Neural cell (in vitro differentiated cells): ENCODE measurements around the gene H2AZ2. TPM values are rescaled to one million over a fixed set of nuclear protein-coding genes. Genes with fewer than 3 reads are reported as not detected.
"Not testable (repeated sequence)": the region's sequence is repeated elsewhere in the genome, so short reads cannot be mapped to it uniquely, and the experiment has no call there.

Source experiments
- H2AFZ ChIP-seq: fragments of 200-600, 300-800 bp; sonication (generic), shearing (Covaris generic); 2 replicates; pipeline ENCODE4 v1.6.0; 2014; ENCODE audit warnings: low read depth, mild to moderate bottlenecking, antibody characterized with exemption, low read length, moderate library complexity
- H3F3A ChIP-seq: fragments of 200-600 bp; shearing (Covaris generic); 2 replicates; pipeline ENCODE4 v1.6.1; 2016; ENCODE audit warnings: mild to moderate bottlenecking, moderate library complexity, mixed read lengths, antibody characterized with exemption, low read length; ENCODE audit not compliant: insufficient read depth, poor library complexity, severe bottlenecking
- H3K27ac ChIP-seq: fragments of 200-600, 300-800 bp; sonication (generic), shearing (Covaris generic); 2 replicates; pipeline ENCODE4 v1.5.1; 2014; ENCODE audit warnings: mild to moderate bottlenecking, low read length, moderate library complexity
- H3K27me3 ChIP-seq: fragments of 300-800, 200-600 bp; sonication (generic), shearing (Covaris generic); 2 replicates; pipeline ENCODE4 v1.6.0; 2014; ENCODE audit warnings: mild to moderate bottlenecking, low read depth, low read length, moderate library complexity; ENCODE audit not compliant: insufficient read depth
- H3K36me3 ChIP-seq: fragments of 300-800, 200-600 bp; sonication (generic), shearing (Covaris generic); 2 replicates; pipeline ENCODE4 v1.5.1; 2014; ENCODE audit warnings: mild to moderate bottlenecking, antibody characterized with exemption, low read length, moderate library complexity; ENCODE audit not compliant: insufficient read depth
- H3K4me2 ChIP-seq: fragments of 300-800, 200-600 bp; sonication (generic), shearing (Covaris generic); 2 replicates; pipeline ENCODE4 v1.6.0; 2014; ENCODE audit warnings: mild to moderate bottlenecking, low read length
- H3K4me3 ChIP-seq: fragments of 300-800, 200-600 bp; sonication (generic), shearing (Covaris generic); 2 replicates; pipeline ENCODE4 v1.5.1; 2014; ENCODE audit warnings: mild to moderate bottlenecking, low read length, moderate library complexity
- H3K79me2 ChIP-seq: fragments of 200-600 bp; shearing (Covaris generic); replicated peaks from 2 replicates; pipeline ENCODE4 v1.6.0; 2014; ENCODE audit warnings: mild to moderate bottlenecking, low read length, moderate library complexity; ENCODE audit not compliant: insufficient read depth
- H3K9ac ChIP-seq: fragments of 300-800, 200-600 bp; sonication (generic), shearing (Covaris generic); 2 replicates; pipeline ENCODE4 v1.6.1; 2016; ENCODE audit warnings: mild to moderate bottlenecking, low read length, mixed read lengths
- H3K9me2 ChIP-seq: fragments of 200-600 bp; shearing (Covaris generic); 2 replicates; pipeline ENCODE4 v1.6.1; 2016; ENCODE audit warnings: mild to moderate bottlenecking, low read length, mixed read lengths; ENCODE audit not compliant: insufficient read depth
- H3K9me3 ChIP-seq: fragments of 200-600, 300-800 bp; sonication (generic), shearing (Covaris generic); 2 replicates; pipeline ENCODE4 v1.6.1; 2016; ENCODE audit warnings: mild to moderate bottlenecking, mixed run types, low read length, moderate library complexity, mixed read lengths
- H4K20me1 ChIP-seq: fragments of 200-600 bp; shearing (Covaris generic); 2 replicates; pipeline ENCODE4 v1.6.1; 2016; ENCODE audit warnings: mild to moderate bottlenecking, mixed run types; ENCODE audit not compliant: insufficient read depth
- EP300 ChIP-seq: fragments of 450-650 bp; conservative IDR thresholded peaks from 2 replicates; pipeline ENCODE4 v1.6.1; 2014; ENCODE audit warnings: antibody characterized with exemption, mild to moderate bottlenecking, moderate library complexity; ENCODE audit not compliant: poor library complexity, severe bottlenecking
- EZH2 ChIP-seq: fragments of 200-600, 300-800 bp; shearing (Covaris generic), sonication (generic); IDR thresholded peaks from 2 replicates; pipeline ENCODE4 v1.6.1; 2014; ENCODE audit warnings: antibody characterized with exemption, low read length, borderline replicate concordance, mild to moderate bottlenecking; ENCODE audit not compliant: insufficient read depth, poor library complexity, severe bottlenecking
- MXI1 ChIP-seq: fragments of 450-650 bp; conservative IDR thresholded peaks from 2 replicates; pipeline ENCODE4 v1.6.1; 2014; ENCODE audit warnings: antibody characterized with exemption, mild to moderate bottlenecking; ENCODE audit not compliant: poor library complexity, severe bottlenecking
- POLR2AphosphoS5 ChIP-seq: IDR thresholded peaks from 2 replicates; pipeline ENCODE4 v1.6.1; 2012
- RAD21 ChIP-seq: fragments of 450-650 bp; conservative IDR thresholded peaks from 2 replicates; pipeline ENCODE4 v1.6.1; 2014; ENCODE audit warnings: antibody characterized with exemption, mild to moderate bottlenecking, moderate library complexity
- SMC3 ChIP-seq: fragments of 450-650 bp; conservative IDR thresholded peaks from 2 replicates; pipeline ENCODE4 v1.6.1; 2014; ENCODE audit warnings: antibody characterized with exemption, mild to moderate bottlenecking, moderate library complexity; ENCODE audit not compliant: poor library complexity
- TAF1 ChIP-seq: IDR thresholded peaks from 2 replicates; pipeline ENCODE4 v1.6.1; 2012; ENCODE audit warnings: low read depth
- polyA plus RNA-seq: library from polyadenylated mRNA; depleted of rRNA; stranded (reverse); fragments of >200 nt; gene quantifications from 2 replicates; pipeline ENCODE4 v1.2.3, GENCODE V29; 2014
- TF ChIP-seq, protein P1 (sequence below): fragments of 450-650 bp; IDR thresholded peaks from 2 replicates; pipeline ENCODE4 v1.5.1; 2014; ENCODE audit warnings: antibody characterized with exemption, mild to moderate bottlenecking, moderate library complexity; ENCODE audit not compliant: poor library complexity, severe bottlenecking
- TF ChIP-seq, protein P2 (sequence below): IDR thresholded peaks from 2 replicates; pipeline ENCODE4 v1.6.1; 2012; ENCODE audit warnings: borderline replicate concordance

H2AZ2 gene
- polyA plus RNA-seq, 1 donor from 2014 or later = 152 TPM

DNA sequence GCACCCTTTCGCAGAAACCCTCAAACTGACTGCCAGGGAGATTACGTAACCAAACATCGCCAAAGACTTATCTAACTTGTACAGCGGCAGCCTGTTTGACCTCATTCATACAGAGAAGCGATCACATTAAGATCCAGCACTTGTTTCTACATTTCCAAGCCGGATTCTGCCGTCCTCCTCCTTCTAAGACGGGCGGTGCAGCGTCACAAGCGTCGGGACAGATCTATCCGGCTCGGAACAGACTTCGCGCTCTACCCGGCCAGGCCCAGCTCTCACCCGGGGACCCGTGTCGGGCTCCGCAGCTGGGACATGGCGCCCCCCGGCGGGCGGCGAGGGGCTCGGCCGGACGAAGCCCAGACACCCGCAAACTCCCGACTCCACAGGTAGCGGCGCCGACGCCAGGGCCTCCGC lies 373 bp downstream of the H2AZ2 start:
- Histone ChIP-seq H3K27ac (peak overlapping the region; percentile 70), H3K4me2 (peak overlapping the region; percentile 87), H3K9me3 (no peaks in the 10 kb centered on the region), H3F3A (peaks cover 8% of the 10 kb centered on the region), H3K9me2 (no peaks in the 10 kb centered on the region), H3K4me3 (peak overlapping the region; percentile 97), H2AFZ (peak overlapping the region; percentile 30), H3K27me3 (no peaks in the 10 kb centered on the region), H3K36me3 (no peaks in the 10 kb centered on the region), H3K79me2 (peaks cover 35% of the 10 kb centered on the region), H4K20me1 (no peaks in the 10 kb centered on the region), H3K9ac (peak overlapping the region; percentile 71)
- no peak for TF ChIP-seq MXI1
- TF ChIP-seq TAF1 = no peak
- peak; percentile 84 for TF ChIP-seq SMC3
- TF ChIP-seq EP300 = no peak
- TF ChIP-seq, protein P1, sequence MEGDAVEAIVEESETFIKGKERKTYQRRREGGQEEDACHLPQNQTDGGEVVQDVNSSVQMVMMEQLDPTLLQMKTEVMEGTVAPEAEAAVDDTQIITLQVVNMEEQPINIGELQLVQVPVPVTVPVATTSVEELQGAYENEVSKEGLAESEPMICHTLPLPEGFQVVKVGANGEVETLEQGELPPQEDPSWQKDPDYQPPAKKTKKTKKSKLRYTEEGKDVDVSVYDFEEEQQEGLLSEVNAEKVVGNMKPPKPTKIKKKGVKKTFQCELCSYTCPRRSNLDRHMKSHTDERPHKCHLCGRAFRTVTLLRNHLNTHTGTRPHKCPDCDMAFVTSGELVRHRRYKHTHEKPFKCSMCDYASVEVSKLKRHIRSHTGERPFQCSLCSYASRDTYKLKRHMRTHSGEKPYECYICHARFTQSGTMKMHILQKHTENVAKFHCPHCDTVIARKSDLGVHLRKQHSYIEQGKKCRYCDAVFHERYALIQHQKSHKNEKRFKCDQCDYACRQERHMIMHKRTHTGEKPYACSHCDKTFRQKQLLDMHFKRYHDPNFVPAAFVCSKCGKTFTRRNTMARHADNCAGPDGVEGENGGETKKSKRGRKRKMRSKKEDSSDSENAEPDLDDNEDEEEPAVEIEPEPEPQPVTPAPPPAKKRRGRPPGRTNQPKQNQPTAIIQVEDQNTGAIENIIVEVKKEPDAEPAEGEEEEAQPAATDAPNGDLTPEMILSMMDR = peak; percentile 94
- no peak for TF ChIP-seq EZH2
- peak; percentile 80 for TF ChIP-seq RAD21
- TF ChIP-seq POLR2AphosphoS5 = no peak
- TF ChIP-seq, protein P2, sequence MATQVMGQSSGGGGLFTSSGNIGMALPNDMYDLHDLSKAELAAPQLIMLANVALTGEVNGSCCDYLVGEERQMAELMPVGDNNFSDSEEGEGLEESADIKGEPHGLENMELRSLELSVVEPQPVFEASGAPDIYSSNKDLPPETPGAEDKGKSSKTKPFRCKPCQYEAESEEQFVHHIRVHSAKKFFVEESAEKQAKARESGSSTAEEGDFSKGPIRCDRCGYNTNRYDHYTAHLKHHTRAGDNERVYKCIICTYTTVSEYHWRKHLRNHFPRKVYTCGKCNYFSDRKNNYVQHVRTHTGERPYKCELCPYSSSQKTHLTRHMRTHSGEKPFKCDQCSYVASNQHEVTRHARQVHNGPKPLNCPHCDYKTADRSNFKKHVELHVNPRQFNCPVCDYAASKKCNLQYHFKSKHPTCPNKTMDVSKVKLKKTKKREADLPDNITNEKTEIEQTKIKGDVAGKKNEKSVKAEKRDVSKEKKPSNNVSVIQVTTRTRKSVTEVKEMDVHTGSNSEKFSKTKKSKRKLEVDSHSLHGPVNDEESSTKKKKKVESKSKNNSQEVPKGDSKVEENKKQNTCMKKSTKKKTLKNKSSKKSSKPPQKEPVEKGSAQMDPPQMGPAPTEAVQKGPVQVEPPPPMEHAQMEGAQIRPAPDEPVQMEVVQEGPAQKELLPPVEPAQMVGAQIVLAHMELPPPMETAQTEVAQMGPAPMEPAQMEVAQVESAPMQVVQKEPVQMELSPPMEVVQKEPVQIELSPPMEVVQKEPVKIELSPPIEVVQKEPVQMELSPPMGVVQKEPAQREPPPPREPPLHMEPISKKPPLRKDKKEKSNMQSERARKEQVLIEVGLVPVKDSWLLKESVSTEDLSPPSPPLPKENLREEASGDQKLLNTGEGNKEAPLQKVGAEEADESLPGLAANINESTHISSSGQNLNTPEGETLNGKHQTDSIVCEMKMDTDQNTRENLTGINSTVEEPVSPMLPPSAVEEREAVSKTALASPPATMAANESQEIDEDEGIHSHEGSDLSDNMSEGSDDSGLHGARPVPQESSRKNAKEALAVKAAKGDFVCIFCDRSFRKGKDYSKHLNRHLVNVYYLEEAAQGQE = no peak

DNA sequence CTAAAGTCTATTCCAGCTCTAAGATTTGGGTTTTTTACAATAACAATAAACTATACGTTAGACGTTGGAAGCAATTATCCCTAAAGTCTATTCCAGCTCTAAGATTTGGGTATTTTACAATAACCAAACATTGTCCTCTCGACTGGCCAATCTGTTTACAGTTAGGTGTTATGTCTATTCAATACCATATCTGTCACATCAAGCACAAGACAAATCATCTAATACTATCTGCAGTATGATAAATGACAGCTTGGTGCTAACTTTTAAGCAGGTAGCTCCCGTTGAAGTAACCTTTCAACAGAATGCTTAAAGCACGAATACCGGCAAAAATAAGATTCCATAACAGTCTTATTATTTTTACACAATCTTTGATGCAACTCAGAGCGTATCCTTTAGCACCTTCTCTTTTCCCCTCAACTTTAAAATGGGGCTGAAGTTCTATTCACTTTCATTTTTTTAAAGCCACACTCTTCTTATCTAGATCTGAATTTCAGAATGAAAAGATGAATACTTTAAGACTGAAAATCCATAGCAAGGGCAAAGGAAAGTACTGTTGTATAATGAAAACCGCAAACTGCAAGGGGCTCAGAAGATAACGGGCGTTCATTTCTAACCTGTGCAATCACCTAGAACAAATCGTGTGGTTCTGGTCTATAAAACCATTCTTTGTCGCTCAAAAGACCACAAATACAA lies 925 bp downstream of the H2AZ2 start:
- peak overlapping the region; percentile 30 for H2AFZ ChIP-seq
- no peaks in the 10 kb centered on the region for H3K9me2 ChIP-seq
- no peaks in the 10 kb centered on the region for H3K36me3 ChIP-seq
- no peaks in the 10 kb centered on the region for H3K9me3 ChIP-seq
- no peaks in the 10 kb centered on the region for H4K20me1 ChIP-seq
- H3F3A ChIP-seq = peaks cover 8% of the 10 kb centered on the region
- TF ChIP-seq, protein P2 = no peak
- TF ChIP-seq SMC3 (no peak), MXI1 (no peak), EZH2 (no peak)
- TF ChIP-seq, protein P1 = no peak
- H3K4me3 ChIP-seq = peak overlapping the region; percentile 97
- H3K4me2 ChIP-seq = peak overlapping the region; percentile 87
- no peaks in the 10 kb centered on the region for H3K27me3 ChIP-seq
- H3K27ac ChIP-seq = peak overlapping the region; percentile 70
- H3K79me2 ChIP-seq = peaks cover 41% of the 10 kb centered on the region
- H3K9ac ChIP-seq = peak overlapping the region; percentile 71

DNA sequence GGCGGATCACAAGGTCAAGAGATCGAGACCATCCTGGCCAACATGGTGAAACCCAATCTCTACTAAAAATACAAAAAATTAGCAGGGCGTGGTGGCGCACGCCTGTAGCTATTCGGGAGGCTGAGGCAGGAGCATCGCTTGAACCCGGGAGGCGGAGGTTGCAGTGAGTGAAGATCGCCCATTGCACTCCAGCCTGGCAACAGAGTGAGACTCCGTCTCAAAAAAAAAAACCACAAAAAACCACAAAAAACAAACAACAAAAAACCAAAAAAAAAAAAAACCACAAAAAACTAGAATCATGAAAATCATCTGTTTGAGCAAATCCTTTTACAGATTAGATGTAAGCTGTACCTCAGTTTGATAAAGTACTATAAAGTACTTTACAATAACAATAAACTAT lies 1.5 kb downstream of the H2AZ2 start:
- peaks cover 46% of the 10 kb centered on the region for H3K79me2 ChIP-seq
- not testable (repeated sequence) for H3K9me2 ChIP-seq, H2AFZ ChIP-seq, H3K9me3 ChIP-seq, H4K20me1 ChIP-seq, H3K27me3 ChIP-seq, H3K27ac ChIP-seq, H3F3A ChIP-seq, H3K36me3 ChIP-seq
- peak overlapping the region; percentile 97 for H3K4me3 ChIP-seq
- peak overlapping the region; percentile 87 for H3K4me2 ChIP-seq
- H3K9ac ChIP-seq = peak overlapping the region; percentile 71
